GM18867 (cell line): ENCODE results near the gene FAM124B.
"Not testable (repeated sequence)": the region's sequence is repeated elsewhere in the genome, so short reads cannot be mapped to it uniquely, and the experiment has no call there.

ENCODE experiments used
- ATAC-seq: cut with Tn5 transposase; IDR thresholded peaks from one replicate; pipeline ENCODE4 v1.9.1; 2021; ENCODE audit warnings: mild to moderate bottlenecking, moderate library complexity; ENCODE audit not compliant: unreplicated experiment

FAM124B gene

GRCh38 chr2:224382280-224382647 is 19.6 kb downstream of the FAM124B start:
- ATAC-seq: not testable (repeated sequence)

- no peak for ATAC-seq
Measured at GRCh38 chr2:224381521-224382279, 20.2 kb downstream of the FAM124B start.

GRCh38 chr2:224379986-224380385 is 21.9 kb downstream of the FAM124B start:
- ATAC-seq: no peak

- ATAC-seq: no peak
Measured at GRCh38 chr2:224379172-224379571, 22.7 kb downstream of the FAM124B start.

GRCh38 chr2:224378701-224379097 is 23.2 kb downstream of the FAM124B start:
- ATAC-seq: no peak

DNA sequence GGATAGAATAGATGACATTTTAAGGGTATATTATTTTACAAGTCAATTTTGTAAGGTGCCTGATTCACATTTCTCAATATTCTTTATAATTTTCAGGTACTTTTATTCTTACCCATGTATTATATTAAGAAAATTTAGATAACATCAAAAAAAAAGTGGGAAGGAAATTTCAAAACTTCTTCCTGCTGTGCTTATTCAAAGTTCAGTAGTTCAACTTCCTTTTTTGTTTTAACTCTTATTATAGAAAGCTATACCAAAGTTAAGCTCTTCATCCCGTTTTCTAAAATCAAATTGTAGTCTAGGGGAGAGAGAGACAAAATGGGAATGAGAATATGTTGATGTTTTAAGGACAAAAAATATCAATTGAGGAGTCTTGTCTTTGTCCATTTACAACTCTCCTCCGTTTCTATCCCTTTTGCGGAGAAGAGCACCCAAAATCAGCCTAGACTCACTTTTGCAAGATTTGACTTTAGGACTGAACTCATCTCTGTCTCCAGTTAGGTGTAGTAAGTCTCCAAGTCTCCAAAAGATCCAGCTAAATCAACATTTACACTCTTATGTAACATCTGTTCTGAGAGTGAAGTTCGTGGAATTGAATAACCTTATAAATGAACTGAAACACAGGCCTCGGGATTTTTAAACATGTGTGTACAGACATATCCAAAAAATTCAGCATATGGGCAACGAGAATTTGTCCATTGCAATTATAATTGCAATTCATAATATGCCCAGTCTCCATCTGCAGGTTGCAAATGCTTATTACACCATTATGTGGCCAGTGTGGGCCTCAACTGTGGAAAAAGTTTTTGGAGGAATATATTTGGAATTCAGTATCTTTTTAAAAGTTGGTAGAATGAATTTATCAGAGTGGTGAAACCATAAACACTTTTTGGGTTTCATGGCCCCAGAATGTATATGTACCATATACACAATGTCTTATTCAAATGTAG is 23.9 kb downstream of the FAM124B start:
- no peak for ATAC-seq

DNA sequence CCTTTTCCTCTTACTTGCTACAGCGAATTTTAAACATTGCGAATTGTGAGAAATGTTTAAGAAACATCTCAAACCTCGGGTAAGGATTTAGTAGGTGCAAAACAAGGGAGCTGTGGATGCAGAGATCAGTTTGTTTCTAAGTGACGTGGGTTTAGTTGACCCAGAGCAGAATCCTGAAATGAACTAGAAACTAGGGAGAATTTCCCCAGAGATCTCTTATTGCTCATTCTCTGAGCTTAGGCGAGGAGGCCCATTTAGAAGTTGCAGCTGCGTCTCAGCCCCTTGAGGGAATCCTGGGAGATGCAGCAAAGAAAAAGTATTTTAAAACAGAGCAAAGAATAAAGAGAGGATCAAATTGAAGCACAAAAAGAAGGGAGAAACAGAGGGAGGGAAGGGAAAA is 29.3 kb downstream of the FAM124B start:
- ATAC-seq: no peak

DNA sequence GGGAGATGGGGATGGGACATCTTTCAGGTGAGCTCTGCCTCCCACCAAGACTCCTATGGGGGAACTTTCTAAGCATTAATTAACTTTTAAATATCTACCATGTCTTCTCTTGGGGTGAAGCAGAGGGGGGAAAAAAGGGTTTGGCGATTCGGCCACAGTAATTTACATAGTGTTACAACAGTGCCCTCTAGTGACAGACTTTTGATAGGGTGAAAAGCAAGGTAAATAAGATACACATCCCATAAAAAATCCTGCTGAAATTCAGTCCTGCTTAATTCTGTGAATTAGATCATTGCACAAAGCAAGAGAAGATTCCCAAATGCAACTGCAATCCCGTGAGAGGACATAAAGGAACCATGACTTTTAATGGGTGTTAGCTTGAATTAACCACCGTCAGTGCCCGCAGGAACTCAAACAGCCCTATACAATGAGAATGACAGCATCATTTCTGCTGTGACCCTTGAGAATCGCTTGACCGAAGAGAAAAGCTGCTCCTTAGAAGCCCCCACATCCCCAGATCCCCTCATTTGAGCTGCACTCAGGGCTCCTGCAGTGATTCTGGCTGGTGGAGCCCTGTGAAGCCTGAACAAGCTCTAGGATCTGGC is 32.8 kb downstream of the FAM124B start:
- ATAC-seq: peak; percentile 49

- ATAC-seq: no peak
Measured at GRCh38 chr2:224366267-224366844, 35.6 kb downstream of the FAM124B start.

DNA sequence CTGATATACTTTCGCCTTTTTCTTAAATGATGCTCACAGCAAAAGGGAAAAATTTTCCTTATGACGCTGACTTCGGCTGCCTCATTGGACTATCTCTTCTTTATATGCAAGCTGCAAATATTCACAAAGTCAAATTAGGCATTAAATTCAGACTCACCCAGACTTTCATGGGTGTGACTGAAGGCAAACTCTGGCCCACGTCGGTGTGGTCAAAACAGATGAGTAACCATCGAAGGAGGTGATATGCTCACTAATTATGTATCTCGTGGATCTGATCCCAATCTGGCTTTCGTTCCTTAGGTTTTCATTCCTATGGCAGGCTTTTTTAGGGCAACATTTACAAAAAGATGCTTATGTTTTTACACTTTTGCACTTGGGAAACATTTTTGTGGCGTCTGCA is 36.6 kb downstream of the FAM124B start:
- no peak for ATAC-seq

GRCh38 chr2:224363281-224363680 is 38.6 kb downstream of the FAM124B start:
- ATAC-seq: no peak

- ATAC-seq: no peak
Measured at GRCh38 chr2:224362094-224362493, 39.8 kb downstream of the FAM124B start.

DNA sequence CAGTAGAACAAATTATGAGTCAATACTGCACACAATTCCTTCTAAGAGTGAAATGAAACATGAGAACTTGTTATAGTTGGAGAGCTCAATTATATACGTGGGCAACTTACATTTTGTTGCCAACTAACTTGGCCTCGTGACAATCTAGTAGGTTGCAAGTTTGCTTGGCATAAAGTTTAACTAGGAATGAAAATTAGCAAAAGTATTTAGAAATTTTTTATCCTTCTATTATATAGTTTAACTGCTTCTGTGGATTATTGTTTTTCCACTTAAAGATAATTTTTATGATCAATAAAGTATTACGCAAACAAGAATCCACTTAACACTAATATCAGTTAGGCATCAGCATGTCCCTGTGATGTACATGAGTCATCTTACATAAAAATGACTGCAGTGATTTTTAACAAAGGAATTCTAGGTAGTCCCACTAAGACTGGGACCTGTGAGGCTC is 41.1 kb downstream of the FAM124B start:
- ATAC-seq: no peak

GRCh38 chr2:224359569-224359968 is 42.3 kb downstream of the FAM124B start:
- ATAC-seq: no peak

DNA sequence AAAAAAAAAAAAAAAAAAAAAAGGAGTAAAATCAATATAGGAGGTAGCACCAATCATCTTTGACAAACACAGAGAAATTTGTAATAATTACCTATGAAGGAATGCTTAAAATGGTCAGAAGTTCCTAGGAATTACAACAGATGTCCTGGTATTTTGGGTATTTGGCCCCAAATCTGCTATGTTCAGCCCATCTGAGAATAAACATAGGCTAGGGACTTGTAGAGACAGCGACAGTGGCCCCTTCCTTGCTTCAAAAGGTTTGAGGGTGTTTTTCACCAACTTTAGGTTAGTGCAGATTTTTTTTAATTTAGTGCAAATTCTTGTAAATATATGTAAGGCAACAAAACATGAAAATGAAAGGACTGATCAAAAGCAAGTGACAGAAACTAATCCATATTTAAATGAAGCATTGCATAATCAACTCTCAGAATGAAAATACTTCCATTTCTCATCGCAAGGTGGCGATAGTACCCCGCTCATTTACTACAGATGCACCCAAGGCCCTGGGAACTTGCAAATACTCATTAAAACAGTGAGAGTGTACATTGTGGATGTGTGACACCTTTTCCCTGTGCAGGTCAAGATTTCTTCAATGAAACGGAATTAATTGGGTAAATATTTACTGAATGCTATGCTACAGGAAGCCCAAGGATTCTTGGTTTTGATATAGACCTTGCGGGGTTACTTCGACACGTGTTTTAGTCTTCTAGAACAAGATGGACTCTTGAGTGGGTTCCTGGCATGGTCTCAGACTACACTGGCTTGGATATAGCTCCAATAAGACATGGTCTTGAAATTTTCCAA is 44.6 kb downstream of the FAM124B start:
- peak; percentile 90 for ATAC-seq

- ATAC-seq: no peak
Measured at GRCh38 chr2:224354632-224355211, 47.2 kb downstream of the FAM124B start.

DNA sequence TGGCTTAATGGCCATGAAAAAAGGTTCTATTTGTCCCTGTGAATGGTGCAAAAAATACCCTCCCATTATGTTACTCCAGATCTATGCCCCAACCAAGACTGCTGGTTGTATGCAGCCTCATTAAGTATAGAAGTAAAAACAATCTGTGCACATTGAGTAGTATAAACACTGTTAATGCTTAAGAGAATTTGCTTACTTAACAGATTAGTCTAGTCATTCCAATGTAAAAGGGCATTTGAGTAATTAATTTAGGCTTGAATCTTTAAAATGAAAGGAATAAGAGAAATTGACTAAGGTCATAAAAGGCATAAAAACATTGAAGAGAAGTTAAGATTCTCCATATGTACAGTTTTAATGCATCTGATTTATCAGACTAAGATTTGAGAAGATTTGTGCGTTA is 51.2 kb downstream of the FAM124B start:
- no peak for ATAC-seq

DNA sequence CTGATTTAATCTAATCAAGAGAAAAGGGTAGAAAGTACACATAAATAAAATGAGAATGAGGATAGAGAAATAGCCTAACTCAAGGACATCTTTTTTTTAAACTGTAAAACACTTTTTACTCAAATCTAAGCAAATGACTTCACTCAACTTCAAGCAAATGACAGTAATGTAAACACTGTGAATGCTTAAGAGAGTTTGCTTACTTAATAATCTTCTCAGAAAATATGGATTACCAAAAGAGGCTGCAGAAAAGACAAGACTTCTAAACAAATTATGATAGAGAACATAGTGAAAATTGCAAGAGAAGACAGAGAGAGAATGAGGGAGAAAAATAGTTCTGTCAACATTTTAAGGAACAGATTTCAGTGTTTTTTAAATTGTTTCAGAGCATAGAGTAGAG is 52.5 kb downstream of the FAM124B start:
- ATAC-seq: no peak

- ATAC-seq: no peak
Measured at GRCh38 chr2:224347176-224348051, 54.5 kb downstream of the FAM124B start.
